M059J (cell line): ENCODE measurements around the gene MAGI1. TPM values are rescaled to one million over a fixed set of nuclear protein-coding genes. Genes with fewer than 3 reads are reported as not detected.
A peak's percentile ranks its signal among the peaks of the same experiment; 100 is the strongest.
"Not testable (repeated sequence)": the region's sequence is repeated elsewhere in the genome, so short reads cannot be mapped to it uniquely, and the experiment has no call there.

Source experiments
- DNase-seq: peaks from one replicate; pipeline ENCODE4 v3.0.0-alpha.2; 2012; ENCODE audit warnings: low read depth
- total RNA-seq: library from RNA; depleted of rRNA; stranded (reverse); fragments of >200 nt; shearing (Covaris generic); gene quantifications from 2 replicates; pipeline ENCODE4 v1.2.3, GENCODE V29; 2014

The MAGI1 gene
- total RNA-seq, 1 experiment from 2014 or later, result 2.8 TPM

DNA sequence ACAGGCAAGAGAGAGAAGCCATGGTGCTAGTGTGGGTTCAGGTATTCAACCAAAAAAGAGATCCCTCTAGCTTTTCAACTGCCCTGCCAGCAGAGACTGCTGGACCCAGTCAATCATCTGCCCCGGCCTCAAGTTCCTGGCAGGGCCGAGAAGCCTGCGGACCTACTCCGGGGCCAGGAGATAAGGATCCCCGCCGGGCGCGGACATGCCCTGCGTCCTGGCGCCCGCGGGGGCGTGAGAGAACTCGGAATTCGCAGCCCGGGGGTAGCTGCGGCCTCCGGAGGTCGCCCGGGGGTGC lies 821 bp upstream of the MAGI1 start:
- DNase-seq, result peak; percentile 37

DNA sequence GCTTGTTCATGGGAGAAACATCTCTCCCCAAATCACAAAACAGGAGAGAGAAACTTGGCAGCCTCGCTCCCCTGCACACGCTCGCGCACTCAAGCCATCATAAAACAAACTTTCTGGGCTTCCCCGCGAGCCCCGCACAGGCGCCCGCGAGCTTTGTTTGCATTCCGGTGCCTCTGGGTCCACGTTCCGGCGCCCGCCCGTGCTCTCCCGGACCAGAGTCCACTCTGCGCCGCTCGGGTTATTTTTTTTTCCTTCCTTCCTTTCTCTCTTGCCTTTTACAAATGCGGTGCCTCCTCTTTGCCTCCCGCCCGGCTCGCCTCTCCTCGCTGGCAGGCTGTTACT lies 363 bp downstream of the MAGI1 start:
- no peak for DNase-seq

DNA sequence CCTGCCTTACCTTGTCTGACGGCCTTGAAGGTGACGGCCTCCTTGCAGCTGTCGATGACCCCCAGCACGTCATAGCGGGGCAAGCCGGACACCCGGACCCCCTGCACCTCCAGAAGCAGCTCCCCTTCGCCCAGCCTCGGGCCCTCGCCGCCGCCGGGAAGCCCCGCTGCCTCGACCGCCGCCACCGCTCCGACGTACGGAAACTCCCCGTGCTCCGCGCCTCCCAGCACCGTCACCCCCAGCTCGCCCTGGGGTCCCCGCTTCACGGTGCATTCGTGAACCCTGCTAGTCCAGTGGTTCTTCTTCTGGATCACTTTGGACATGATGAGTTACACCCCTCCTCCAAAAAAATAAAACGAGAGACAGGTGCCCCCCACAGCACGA lies 740 bp downstream of the MAGI1 start:
- no peak for DNase-seq

DNA sequence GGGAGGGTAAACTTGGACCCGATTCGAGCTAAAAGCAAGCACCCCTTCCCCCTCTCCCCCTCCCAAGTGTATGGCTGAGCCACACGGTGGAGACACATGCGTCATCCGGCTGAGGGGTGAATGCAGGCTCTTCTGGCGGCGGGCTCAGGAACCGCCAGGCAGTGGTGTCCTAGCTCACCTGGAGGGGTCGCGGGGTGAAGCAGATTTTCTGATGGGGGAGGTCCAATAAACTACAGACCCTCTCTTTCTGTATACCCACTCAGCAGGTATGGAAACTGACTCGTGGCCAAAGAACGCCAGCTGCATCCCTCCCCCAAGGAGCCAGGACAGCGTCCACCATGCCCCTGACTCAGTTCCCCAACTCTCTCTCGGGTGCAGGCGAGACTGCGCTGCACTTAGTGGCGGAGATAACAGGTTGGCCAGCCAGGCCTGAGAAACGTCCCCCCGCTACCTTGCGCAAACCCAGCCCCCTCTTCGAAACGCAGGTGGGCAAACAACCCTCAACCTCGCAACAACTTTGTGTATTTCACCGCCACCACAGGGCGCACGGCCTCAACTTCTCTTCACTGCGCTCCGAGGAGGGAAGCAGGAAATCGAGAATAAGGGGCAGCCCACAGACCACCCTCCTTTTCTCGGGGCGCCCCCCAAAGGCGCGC lies 1.3 kb downstream of the MAGI1 start:
- DNase-seq, result peak; percentile 47

DNA sequence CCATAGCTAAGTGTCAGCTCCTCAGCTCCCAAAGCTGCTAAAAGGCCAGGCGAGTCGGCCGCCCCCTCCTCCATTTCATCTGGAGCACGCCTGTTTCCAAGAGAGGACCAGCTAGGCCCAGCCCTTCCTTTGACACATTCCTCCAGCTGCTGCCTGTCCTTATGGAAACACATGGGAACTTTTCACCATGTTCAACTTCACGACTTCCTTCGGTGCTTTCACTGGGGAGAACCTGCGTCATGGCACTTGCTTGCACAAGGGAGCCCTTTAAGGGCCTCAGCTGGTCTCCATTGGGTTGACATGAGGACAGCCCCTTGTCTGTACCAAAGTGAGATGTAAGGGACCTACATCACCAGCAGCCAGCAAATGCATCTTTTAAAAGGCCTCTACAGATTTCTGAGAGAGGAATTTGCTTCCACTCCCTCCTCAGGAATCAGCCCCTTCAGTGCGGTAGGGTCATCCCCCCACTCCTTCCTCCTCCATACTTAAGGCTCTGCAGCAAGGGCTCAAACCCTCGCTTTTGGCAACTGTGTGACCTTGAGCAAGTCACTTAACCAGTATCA lies 2.1 kb downstream of the MAGI1 start:
- no peak for DNase-seq

DNA sequence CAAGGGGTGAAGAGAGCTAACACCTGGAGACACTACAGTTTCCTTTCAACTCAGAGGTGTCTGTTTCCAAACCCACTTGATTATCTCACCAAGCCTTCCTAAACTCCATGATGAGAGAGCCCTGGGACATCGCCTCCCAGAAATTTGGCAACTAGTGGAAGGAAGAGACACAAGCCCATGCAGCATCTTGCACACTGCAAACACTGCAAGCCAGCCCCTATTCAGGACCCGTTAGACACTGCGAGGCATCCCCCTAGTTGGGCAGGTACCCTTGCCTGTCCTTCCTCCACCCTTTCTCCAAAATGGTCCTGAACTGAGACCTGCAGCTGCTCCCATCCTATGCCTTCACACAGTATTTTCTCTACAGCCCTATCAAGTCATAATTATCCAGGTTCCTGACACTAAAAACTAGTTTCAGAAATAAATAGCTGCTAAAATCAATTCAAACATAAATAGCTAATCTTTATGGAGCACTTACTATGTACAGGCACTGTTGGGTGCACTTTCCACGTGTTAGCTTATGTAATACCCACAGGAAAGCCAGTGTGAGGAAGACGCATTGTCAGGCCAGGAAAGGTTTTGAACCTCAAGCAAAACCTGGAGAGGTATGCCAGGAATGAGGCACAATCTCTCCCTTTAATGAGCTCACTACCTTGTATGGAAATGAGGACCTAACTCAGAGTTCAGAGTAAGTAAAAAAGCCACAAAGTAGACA lies 2.8 kb downstream of the MAGI1 start:
- DNase-seq, result peak; percentile 42

DNA sequence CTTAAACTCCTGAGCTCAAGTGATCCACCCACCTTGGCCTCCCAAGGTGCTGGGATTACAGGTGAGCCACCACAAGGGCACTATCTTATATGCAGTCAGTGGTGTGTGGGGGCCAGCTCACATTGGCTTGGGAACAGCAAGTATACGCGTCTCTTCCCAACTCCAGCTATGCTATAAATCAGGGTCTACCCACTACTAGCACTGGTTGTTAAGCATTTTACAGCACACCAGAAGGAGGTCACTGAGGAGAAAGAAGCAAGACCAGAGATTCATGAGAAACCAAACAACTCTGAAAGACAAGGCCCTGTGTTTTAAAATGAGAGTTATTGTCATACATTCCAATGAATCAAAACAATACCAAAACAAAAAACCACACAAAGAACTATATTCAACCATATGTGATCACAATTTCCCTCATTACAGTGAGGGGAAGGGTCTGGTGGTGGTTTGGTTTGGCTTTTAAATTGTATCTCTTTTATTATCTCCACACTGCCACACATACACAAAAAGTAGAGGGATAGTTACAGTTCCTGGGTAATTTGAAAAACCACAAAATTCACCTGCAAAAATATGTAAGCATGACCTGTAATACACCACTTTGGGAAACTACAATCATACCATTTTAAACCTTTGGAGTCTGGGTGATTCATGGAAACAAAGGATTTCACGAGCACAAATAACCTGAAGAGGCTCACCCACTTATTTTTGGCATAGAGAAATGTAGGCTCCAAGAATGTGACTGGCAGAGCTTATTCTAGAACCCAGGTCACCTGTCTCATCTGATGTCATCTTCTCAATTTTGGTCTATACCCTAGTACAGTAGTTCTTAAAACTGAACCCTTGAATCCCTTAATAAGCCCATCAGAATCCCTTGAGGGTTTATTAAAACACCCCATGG lies 5.2 kb downstream of the MAGI1 start:
- DNase-seq, result no peak

DNA sequence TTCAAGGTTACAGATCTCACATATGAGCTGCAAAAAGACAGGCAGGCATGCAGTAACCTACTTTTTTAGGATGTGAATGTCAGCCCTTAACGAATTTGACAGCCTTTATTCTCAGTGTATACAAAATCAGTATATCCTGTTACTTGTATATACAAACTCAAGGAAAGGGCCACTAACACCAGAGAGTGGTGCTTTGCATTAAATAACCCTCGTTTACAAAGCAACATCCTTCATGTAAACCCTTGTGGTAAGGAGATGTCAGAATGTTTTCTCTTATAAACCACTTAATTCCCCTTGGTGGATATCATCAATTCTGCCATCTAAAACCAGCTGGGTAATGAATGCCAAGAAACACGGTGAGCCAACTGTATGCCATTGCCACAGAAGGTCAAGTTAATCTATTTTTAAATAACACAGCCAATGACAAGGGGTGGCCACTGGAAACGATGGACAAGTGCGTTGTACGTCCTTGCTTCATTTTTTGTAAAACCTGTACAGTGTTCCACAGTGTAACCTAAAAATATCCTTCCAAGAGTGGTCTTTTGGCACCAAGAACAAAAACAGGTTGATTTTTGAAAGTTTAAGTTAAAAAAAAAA lies 7.5 kb downstream of the MAGI1 start:
- no peak for DNase-seq

DNA sequence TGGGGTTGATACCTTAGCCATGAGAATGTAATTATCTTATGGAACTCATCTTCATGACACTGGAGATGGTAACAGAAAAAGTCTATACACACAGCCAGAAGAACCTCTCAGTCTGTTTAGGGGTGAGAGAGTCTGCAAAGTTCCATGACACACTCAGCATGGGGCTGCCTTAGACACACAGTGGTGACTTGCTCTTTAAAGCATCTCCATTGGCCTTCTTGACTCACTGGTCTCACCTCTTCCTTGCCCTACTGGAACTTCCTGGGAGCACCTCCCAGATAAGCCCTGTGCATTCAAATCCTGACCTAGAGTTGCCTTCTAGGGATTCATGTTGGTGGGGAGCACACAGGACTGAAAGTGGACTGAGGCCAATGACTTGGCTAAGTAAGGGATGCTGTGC lies 9.3 kb downstream of the MAGI1 start:
- no peak for DNase-seq

DNA sequence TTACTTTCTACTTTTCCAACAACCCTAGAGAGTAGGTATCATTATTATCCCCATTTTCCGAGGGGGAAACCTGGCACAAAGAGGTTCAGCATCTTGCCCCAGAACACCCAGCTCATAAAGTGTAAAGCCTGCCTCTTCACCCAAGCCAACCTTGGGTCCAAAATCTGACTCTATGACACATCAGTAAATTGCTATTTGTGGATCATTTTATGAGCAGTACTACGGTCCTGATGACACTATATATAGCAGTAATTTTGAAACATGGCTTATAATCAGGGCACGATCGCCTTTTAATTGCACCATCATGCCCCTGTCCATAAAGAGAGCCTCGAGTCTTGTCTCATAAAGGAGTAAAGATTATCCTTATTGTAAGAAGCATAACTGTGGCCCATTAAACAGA lies 9.7 kb downstream of the MAGI1 start:
- no peak for DNase-seq

DNA sequence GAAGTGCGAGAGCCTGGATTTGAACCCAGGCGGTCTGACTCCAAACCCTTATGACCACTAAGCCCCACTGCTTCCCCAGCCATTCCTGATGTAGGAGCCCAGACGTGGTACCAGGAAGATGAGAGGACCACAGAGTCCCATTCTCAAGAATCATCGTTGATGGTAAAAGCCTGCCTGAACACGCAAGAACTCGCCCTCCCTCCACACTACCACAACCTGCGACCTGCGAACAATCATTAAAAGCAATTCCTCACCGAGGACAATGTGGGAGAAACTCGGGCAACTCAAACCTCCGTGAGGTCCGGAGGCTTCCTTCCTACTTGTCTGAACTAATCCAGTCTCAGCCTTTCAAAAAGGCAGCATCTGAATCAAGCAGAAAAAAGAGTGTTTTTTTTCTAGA lies 10.3 kb downstream of the MAGI1 start:
- no peak for DNase-seq

DNA sequence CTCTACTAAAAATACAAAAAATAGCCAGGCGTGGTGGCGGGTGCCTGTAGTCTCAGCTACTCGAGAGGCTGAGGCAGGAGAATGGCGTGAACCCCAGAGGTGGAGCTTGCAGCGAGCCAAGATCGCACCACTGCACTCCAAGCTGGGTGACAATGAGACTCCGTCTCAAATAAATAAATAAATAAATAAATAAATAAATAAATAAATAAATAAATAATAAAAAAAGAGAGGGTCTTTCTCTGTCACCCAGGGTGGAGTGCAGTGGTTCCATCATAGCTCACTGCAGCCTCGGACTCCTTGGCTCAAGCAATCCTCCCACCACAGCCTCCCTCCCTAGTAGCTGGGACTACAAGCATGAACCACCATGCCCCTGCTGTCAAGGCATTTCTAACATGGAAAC lies 11.6 kb downstream of the MAGI1 start:
- DNase-seq, result not testable (repeated sequence)

DNA sequence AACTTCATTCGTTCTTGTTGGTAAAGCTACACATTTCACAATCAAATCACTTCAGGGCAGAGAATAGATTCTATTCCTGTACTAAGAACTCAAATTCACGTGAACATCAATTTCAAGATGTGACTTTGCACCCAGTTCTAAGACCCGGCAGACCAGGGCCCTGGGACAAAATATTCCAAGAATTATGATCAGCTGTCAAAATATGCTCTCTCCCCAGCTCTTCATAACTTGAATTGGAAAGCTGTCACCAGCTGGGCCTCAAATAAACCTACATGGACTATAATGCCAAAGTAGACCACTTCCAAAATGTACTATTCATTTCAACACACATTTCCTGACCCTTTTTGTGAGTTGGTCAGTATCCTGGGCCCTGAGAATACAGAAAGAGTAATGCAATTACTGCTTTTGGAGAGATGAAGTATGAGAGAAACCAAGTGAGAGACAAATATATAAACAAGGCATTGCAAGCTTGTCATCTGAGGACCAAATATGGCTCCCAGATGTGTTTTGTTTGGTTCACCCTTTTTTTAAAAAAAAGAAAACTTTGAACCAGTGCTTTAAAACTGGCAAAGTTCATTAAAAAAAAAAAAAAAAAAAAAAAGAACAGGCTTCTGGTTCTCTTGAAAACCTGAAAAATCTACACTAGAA lies 14.9 kb downstream of the MAGI1 start:
- no peak for DNase-seq

DNA sequence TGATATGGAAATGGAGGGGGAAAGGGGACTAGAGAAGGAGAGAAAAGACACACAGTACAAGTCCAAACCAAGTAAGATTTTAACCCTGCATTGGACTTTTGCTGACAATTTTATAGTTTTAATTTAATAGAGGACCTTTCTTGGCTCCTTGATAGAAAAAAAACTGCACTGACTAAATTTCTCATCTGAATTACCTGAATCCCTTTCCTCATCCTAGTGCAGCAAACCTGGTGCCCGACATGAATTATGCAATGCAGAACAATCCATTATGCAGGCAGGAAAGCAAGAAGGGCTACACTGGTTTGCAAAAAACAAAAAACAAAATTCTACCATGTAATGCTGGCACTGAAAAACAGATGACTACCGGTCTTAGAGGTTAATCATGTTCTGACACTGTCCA lies 15.5 kb downstream of the MAGI1 start:
- no peak for DNase-seq

DNA sequence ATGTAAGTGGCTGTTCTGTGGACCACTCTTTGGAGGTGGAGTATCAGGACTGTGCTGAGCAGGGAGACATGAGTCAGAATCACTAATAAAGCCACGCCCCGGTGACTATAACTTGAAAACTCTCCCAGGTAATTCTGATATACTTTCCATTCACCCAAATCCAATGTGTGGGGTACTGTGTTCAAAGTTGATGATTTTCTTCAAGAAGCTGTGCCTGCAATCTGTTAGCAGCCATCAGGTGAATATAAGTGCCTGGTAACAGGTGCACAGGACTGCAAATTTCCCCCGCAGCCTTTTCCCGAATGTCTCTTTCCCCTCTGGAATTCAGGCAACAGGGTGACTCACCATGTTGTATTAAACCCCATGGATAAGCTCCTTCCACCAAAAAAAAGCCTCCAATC lies 17.0 kb downstream of the MAGI1 start:
- peak; percentile 41 for DNase-seq

DNA sequence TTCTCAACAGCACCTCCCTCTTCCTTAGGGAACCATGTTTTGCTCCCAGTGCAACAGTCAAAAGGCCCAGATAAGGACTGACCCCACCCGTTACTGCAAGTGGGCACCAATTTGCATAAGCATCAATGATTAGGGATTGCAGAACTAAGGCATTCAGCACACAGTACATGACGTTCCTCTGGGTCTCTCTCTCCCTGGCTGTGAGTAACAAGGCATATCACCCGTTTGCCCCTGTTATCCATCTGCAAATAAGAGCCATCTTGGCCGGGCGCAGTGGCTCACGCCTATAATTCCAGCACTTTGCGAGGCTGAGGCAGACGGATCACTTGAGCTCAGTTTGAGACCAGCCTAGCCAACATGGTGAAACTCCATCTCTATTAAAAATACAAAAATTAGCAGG lies 18.8 kb downstream of the MAGI1 start:
- no peak for DNase-seq

DNA sequence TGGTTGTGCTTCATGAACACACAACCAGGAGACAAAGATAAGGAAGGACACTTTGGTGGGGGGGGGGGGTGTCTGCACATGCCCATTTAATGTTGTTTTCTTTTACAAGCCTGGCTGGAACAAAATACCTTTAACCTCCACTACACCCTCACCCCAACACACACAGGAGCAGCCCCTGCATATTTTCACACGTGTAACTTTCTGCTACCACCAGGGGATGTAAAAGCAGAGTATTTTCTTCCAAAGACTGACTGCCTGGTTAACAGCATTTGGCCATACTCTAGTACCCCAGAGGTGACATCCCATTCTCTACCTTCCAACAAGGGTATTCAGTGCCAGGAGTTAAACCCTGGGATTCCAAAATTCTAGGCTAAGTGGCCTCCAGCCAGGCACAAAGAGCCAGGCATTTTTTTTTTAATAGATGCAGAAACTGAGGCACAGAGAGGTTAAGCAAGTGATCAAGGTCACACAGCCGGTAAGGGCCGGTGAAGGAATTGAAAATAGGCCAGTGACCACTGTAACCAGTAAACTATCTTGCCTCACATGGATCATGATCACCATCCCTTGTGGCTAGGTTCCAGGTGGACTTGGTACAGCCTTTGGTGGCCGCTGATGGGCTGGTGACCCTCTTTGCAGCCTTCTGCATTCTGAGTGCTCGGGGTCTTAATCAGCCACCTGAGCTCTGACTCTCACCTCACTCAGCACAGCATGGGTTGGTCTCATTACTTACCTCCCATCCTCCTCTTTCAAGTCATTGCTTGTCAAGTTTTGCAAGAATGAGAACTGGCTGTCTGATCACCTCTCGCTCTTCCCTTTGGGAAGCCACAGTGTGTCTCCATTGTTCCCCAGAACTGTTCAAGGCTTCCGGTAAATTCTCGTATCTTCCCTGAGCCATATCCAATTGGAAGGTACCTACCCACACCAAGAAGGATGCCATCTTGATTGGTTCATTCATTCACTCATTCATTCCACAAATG lies 20.4 kb downstream of the MAGI1 start:
- DNase-seq, result no peak

DNA sequence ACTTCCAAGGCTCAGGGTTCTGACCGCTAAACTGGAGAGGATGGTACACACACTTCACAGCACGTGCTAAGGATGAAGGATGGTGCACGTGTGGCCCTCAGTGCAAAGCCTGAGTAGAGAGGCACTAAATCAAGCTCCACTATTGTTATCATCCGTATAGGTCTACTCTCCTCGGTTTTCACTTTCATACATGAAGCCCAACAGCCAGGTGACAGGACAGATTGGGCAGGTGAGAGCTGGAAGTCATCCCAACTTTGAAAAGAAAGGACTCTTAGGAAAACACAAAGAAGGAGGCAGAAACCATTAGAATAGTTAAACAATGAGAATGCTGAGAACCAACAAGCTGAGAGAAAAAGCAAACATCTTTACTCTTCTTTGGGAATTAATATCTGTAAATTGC lies 21.1 kb downstream of the MAGI1 start:
- no peak for DNase-seq

DNA sequence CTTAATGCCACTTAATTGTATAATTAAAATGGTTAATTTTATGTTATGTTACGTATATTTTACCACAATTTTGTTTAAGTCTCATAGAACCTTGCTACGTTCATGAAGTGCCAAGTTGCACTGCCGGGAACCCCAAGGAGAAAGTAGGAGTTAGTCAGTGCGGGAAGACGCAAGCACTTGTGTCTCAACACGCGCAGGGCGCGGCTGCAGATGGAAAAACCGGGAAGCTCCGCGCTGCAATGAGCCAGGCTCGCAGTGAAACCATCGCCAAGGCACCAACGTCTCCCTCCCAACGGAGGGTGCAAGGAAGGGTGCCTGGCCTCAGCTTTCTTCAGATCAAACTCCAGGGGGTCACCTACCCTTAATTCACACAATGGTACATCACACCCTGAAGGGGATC lies 21.6 kb downstream of the MAGI1 start:
- DNase-seq, result no peak

DNA sequence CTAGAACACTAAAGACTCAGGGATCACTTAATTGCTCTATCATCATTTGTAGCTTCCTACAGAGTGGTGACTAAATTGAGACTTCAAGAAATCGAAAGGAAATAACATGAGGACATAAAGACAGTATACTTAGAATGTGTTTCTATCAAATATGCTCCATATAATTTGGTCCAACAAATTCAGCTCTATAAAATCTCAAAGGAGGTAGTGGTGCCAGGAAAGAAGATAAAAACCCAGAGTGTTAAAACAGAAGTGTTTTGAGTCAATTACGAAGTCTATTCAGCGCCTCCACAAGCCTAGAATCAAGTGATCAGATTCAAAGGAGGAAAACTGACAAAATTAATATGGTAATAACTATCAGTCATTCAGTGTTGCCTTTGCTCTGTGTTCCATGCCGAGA lies 22.9 kb downstream of the MAGI1 start:
- no peak for DNase-seq

DNA sequence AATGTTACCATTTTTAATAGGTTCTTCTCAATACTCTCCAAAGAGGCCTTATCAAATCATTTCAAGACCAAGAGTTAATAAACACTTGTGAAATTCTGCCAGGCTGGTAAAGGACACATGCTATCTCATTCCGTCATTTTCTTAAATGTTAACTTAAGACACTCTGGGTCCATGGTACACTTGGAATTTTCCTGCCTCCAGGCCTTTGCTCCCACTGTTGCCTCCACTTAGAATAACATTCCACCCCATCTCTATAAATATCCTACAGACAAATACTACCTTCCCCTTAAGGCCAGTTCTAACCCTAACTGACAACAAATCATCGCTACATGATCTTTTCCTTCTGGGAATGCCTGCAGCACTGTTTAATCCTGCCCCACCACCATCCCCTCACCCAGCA lies 24.1 kb downstream of the MAGI1 start:
- DNase-seq, result no peak
